Measurements from ENCODE around the gene PTPRCAP.
"Not testable (repeated sequence)": the region's sequence is repeated elsewhere in the genome, so short reads cannot be mapped to it uniquely, and the experiment has no call there.

The PTPRCAP gene

GRCh38 chr11:67408437-67409200 is 28.9 kb downstream of the PTPRCAP start:
- no peak for DNase-seq

GRCh38 chr11:67407688-67408163 is 29.8 kb downstream of the PTPRCAP start:
- no peak for DNase-seq

DNA sequence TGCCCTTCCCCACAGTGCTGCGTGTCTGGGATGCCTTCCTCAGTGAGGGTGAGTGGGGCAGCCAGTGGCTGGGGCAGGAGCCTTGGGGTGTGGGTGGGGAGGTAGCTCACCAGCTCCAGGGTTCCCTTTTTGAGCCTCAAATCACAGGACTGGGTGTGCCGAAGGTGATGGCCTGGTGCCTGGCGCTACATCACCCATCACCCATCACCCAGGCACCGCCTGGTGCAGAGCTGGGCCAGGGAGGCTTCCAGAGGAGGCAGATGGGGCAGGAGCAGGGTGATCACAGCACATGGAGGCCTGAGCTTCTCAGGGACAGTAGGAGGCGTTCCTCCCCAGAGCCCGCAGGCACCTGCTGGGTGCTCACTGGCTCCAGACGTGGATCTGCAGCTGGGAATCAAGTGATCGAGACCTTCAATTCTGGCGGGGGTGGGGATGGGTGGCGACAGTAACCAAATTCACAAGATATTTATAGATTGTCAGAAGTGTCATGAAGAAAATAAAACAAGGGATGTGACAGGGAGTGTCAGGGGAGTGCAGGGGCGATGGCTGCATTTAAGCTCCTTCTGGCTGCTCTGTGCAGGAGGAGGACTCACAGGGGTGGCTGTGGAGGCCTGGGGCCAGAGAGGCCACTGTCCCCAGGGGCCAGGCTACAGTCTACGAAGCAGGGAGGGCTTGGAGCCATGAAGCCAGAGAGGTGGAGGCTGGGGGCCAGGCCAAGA is 30.4 kb downstream of the PTPRCAP start:
- peak in 1 of 2 donors; percentile 39 for DNase-seq

DNA sequence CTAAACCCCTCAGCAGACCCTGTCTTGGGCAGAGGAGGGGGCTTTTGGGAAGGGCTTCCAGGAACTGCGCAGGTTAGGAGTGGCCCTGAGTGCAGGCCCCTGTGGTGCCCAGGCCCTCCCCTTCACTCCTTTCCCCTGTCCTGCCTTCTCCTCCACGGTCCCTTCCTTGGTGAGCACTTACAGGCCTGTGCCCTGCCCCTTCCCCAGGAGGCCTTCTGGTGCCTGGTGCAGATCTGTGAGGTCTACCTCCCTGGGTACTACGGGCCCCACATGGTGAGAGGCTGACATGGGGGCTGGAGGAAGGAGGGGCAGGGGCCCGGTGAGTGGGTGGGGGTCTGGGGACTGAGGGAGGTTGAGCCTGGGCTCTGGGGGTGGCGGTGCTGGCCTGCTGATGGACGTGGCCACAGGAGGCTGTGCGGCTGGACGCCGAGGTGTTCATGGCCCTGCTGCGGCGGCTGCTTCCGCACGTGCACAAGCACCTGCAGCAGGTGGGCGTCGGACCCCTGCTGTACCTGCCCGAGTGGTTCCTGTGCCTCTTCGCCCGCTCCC is 31.0 kb downstream of the PTPRCAP start:
- DNase-seq = no peak

- no peak for DNase-seq
These were observed 31.7 kb downstream of the PTPRCAP start for GRCh38 chr11:67405688-67406339.

DNA sequence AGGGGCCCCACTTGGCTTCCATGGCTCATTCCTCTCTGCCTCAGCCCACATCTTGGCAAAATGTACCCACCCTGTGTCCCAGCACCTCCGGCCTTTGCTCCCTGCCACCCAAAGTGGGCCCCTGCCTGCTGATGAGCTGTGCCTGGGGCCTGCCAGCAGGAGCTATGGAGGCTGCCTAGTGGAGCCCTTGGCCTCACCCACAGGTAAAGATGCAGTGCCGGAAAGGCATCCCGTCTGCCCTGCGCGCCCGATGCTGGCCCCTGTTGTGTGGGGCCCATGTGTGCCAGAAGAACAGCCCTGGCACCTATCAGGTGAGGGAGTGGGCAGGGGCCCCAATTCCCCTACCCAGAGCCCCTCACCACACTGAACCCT is 32.3 kb downstream of the PTPRCAP start:
- DNase-seq = no peak

DNA sequence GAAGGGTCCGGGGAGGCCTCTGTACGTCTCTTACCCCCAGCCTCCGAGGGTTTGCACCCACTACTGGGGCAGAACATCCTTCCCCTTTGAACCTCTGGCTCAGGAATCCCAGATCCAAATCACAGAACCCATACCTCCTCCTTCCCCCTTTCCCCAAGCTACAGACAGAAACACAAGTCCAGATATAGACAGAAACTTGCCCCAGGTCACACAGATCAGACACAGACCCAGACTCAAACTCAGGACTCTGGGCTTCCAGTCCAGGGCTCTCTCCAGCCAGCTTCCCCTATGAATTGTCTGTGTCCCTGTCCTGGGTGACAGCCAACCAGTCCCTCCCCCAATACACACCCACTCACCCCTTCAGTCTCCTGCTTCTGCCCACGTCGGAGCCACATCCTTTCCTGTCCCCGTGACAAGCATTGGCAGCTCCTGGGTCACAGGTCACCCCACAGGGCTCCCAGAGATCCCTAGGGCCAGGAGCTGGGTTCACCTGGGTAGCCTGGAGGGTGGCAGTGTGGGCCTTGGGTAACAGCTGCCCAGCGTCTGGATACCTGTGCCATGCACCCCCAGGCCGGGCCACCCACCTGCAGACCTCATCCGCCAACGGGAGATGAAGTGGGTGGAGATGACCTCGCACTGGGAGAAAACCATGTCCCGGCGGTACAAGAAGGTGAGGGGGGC is 32.8 kb downstream of the PTPRCAP start:
- peak; percentile 50 to 65 for DNase-seq

DNA sequence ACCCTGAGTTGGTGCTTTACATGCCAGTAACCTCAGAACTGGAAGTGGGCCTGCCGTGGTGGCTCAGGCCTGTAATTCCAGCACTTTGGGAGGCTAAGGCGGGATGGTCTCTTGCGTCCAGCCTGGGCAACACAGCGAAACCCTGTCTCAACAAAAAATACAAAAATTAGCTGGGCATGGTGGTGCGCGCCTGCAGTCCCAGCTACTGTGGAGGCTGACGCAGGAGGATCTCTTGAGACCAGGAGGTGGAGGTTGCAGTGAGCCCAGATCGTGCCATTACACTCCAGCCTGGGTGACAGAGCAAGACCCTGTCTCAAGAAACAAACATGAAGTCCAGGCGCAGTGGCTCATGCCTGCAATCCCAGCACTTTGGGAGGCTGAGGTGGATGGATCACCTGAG is 34.4 kb downstream of the PTPRCAP start:
- not testable (repeated sequence) for DNase-seq

GRCh38 chr11:67402192-67402839 is 35.2 kb downstream of the PTPRCAP start:
- DNase-seq = not testable (repeated sequence)

GRCh38 chr11:67401495-67402191 is 35.8 kb downstream of the PTPRCAP start, which contains the start of gene PPP1CA:
Gene PPP1CA, minus strand, starts transcription at chr11:67401858. Its CDS starts 76 bp downstream, at chr11:67401782.
- DNase-seq = peak; percentile 89 to 91

GRCh38 chr11:67400942-67401494 is 36.5 kb downstream of the PTPRCAP start:
- no peak for DNase-seq

DNA sequence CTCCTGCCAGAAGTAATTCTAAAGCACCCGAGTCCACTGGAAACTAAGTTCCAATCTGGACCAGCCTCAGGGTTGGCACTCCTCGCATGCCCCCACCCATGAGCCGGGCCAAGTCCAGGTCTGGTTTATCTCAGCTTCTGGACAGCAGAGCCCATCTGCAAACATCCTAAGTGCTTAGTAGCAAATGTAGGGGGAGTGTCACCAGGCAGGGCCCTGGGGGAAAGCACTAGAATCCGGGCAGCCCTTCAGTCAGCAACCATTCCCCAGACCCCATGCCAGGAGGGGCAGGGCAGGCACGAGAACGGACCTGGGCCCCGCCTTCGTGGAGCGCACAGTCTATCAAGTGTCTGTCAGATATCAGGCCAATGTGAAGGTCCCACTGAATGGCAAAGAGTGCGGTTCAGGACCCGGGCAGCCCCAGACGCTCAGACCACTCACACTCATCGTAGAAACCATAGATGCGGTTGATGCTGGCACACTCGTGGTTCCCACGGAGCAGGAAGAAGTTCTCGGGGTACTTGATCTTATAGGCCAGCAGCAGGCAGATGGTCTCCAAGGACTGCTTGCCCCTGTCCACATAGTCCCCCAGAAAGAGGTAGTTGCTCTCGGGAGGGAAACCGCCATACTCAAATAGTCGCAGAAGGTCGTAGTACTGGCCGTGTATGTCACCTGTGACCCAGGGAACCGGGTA is 37.1 kb downstream of the PTPRCAP start:
- no peak for DNase-seq

DNA sequence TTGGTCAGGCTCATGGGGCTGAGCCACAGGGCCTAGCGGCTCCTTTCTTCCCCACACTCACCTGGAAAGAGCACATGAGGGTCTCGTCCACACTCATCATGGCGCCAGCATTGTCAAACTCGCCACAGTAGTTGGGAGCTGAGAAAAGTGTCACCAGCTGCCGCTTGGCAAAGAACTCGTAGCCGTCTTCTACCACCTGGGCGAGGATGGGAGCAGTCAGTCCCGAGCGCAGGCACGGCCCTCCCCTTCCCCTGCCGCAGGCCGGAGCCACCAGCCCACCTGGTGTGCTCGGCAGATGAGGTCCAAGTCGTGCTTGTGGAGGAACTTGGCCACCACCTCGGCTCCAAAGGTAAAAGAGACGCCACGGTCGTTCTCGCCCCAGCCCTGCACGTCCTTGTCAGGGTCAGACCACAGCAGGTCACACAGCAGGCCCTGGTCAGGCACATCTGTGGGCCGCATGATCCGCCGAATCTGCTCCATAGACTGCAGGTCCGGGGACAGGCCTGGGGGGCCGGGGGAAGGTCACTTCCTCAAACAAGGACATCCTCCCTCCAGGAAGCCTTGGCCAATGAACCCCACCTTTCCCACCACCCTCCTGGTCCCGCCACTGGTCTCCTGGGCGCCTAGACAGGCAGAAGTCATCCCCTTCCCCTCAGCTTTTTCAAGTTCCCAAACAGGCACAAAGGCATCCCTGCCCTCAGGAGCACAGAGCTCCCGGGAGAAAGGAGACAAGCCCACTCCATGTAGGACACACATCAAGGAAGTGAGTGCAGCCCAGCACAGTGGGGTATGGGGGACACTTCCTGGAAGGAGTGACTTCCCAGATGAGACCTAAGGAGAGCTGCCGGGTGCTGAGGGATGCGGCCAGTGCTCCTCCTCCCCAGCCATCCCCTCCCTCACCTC is 38.6 kb downstream of the PTPRCAP start:
- DNase-seq = no peak

GRCh38 chr11:67397986-67398660 is 39.4 kb downstream of the PTPRCAP start:
- DNase-seq = no peak

- no peak for DNase-seq
These were observed 39.9 kb downstream of the PTPRCAP start for GRCh38 chr11:67397536-67397935.

GRCh38 chr11:67396587-67397389 is 40.7 kb downstream of the PTPRCAP start:
- no peak for DNase-seq

DNA sequence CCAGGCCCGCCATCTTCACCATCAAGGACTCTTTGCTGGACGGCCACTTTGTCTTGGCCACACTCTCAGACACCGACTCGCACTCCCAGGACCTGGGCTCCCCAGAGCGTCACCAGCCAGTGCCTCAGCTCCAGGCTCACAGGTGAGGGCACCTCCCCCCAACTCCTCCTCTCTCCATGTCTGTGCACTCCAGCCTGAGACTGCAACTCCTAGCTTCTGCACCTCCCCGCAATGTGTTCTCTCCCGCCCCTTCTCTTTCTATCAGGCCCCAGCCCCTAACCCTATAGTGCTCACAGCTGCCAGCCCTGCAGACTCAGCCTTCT is 41.3 kb downstream of the PTPRCAP start:
- no peak for DNase-seq

All from CD4-positive, alpha-beta T cell treated with Interleukin-4 for 1 hour (primary cell).